ENCODE data around the gene FRMD1.
"Not testable (repeated sequence)": the region's sequence is repeated elsewhere in the genome, so short reads cannot be mapped to it uniquely, and the experiment has no call there.

Gene FRMD1

GRCh38 chr6:168081858-168082546 lies 3.0 kb upstream of the FRMD1 start:
- WGBS (ENCODE audit: extremely low coverage, insufficient coverage, low lambda C conversion rate): no CpG with 5 or more reads among the region's 26 CpGs

DNA sequence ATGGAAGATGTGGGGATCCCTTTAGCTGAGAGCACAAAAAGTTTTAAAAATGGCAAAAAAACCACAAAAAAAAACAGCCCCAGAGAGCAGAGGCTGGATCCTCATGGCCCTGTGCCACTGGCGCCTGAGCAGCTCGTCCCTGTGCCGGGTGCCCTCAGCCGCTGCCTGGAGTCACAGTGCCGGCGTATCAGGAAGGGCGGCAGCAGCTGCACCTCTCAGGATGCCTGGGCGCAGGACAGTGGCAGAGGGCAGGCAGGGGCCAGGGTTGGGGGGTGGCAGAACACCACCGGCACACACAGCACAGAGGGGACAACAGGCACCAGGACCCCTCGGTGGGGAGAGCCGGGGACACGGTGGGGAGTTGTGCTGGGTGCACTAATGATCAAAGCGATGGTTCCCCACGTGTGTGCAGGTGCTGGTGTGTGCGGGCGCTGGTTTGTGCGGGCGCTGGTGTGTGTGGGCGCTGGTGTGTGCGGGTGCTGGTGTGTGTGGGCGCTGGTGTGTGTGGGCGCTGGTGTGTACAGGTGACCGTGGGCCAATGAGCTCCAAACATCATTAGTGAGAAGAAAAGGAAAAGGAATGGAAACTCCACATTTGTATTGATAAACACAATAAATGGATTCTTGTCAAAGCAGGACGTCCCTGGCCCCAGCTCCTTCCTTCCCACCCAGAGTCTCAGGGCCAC lies 1.5 kb upstream of the FRMD1 start:
- Histone ChIP-seq H4K5ac (ENCODE audit: low read length) (no peak overlapping the region), H2BK15ac (replicated peaks; ENCODE audit: low read depth) (no peak overlapping the region), H2AK5ac (ENCODE audit: low read length) (no peak overlapping the region), H3K79me2 (ENCODE audit: control insufficient read depth, insufficient read depth, low read length) (no peaks in the 10 kb centered on the region), H3K27me3 (ENCODE audit: insufficient read depth, low read length, poor library complexity) (no peaks in the 10 kb centered on the region), H3K79me1 (ENCODE audit: low read length) (no peaks in the 10 kb centered on the region), H2BK5ac (ENCODE audit: low read length) (no peak overlapping the region), H3K4me2 (ENCODE audit: low read length) (no peak overlapping the region), H4K8ac (ENCODE audit: low read depth, low read length) (no peak overlapping the region), H3K4ac (ENCODE audit: low read depth, low read length) (no peak overlapping the region), H3K27ac (ENCODE audit: low read depth, low read length) (no peak overlapping the region), H3K56ac (ENCODE audit: low read length) (no peak overlapping the region), H3K9ac (ENCODE audit: low read length) (no peak overlapping the region), H3K4me3 (ENCODE audit: low read length) (no peak overlapping the region), H2BK120ac (ENCODE audit: low read depth, low read length) (no peak overlapping the region), H3K18ac (ENCODE audit: low read length) (no peak overlapping the region), H3K36me3 (ENCODE audit: control insufficient read depth, insufficient read depth, low read length) (no peaks in the 10 kb centered on the region), H3K23ac (ENCODE audit: low read length) (no peak overlapping the region), H3K4me1 (ENCODE audit: control insufficient read depth, low read depth, low read length) (no peaks in the 10 kb centered on the region)
- no peak for DNase-seq
- WGBS (ENCODE audit: extremely low coverage, insufficient coverage, low lambda C conversion rate): no CpG with 5 or more reads among the region's 24 CpGs

More at GRCh38 chr6:168081858-168082546, 3.0 kb upstream of the FRMD1 start:
- no peak overlapping the region for H2BK15ac ChIP-seq (replicated peaks; ENCODE audit: low read depth)
- H2AK5ac ChIP-seq (ENCODE audit: low read length): no peak overlapping the region
- no peak overlapping the region for H3K27ac ChIP-seq (ENCODE audit: low read depth, low read length)
- no peak overlapping the region for H3K4ac ChIP-seq (ENCODE audit: low read depth, low read length)
- H3K27me3 ChIP-seq (ENCODE audit: insufficient read depth, low read length, poor library complexity): no peaks in the 10 kb centered on the region
- H4K8ac ChIP-seq (ENCODE audit: low read depth, low read length): no peak overlapping the region
- no peaks in the 10 kb centered on the region for H3K36me3 ChIP-seq (ENCODE audit: control insufficient read depth, insufficient read depth, low read length)
- DNase-seq: no peak
- no peak overlapping the region for H3K4me3 ChIP-seq (ENCODE audit: low read length)
- no peak overlapping the region for H3K23ac ChIP-seq (ENCODE audit: low read length)
- no peaks in the 10 kb centered on the region for H3K79me2 ChIP-seq (ENCODE audit: control insufficient read depth, insufficient read depth, low read length)
- no peak overlapping the region for H3K18ac ChIP-seq (ENCODE audit: low read length)
- no peak overlapping the region for H3K9ac ChIP-seq (ENCODE audit: low read length)
- no peak overlapping the region for H3K4me2 ChIP-seq (ENCODE audit: low read length)
- no peak overlapping the region for H2BK5ac ChIP-seq (ENCODE audit: low read length)
- no peaks in the 10 kb centered on the region for H3K79me1 ChIP-seq (ENCODE audit: low read length)
- no peak overlapping the region for H4K5ac ChIP-seq (ENCODE audit: low read length)
- no peaks in the 10 kb centered on the region for H3K4me1 ChIP-seq (ENCODE audit: control insufficient read depth, low read depth, low read length)
- no peak overlapping the region for H3K56ac ChIP-seq (ENCODE audit: low read length)
- H2BK120ac ChIP-seq (ENCODE audit: low read depth, low read length): no peak overlapping the region

DNA sequence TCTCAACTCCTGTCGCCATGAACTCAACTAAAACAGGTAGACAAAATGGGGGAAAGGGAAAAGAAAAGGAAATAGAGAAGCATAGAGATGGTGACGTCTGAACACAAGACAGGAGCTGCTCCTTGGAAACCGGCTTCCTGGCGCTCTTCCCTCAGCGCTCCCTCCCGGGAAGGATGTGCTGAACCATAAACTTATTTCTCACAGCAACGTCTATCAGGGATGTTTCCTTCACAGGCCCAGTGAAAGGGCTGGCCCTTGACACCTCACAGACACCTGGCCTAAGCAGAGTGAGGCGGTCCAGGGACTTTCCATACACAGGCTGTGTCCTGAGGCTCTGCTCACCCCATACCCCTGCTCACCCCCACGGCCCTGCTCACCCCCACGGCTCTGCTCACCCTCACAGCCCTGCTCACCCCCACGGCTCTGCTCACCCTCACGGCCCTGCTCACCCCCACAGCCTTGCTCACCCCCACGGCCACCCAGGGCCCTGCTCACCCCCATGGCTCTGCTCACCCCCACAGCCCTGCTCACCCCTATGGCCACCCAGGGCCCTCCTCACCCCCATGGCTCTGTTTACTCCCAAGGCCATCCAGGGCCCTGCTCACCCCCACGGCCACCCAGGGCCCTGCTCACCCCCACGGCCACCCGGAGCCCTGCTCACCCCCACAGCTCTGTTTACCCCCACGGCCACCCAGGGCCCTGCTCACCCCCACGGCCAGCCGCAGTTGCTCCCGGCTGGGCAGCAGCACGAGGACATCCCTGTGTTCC lies 653 bp downstream of the FRMD1 start:
- DNase-seq: no peak
- Histone ChIP-seq H3K4me2 (ENCODE audit: low read length) (no peak overlapping the region), H2BK120ac (ENCODE audit: low read depth, low read length) (no peak overlapping the region), H2BK5ac (ENCODE audit: low read length) (no peak overlapping the region), H3K4ac (ENCODE audit: low read depth, low read length) (no peak overlapping the region), H3K79me1 (ENCODE audit: low read length) (no peaks in the 10 kb centered on the region), H3K27ac (ENCODE audit: low read depth, low read length) (no peak overlapping the region), H3K4me1 (ENCODE audit: control insufficient read depth, low read depth, low read length) (no peaks in the 10 kb centered on the region), H3K79me2 (ENCODE audit: control insufficient read depth, insufficient read depth, low read length) (no peaks in the 10 kb centered on the region), H3K36me3 (ENCODE audit: control insufficient read depth, insufficient read depth, low read length) (no peaks in the 10 kb centered on the region), H2BK15ac (replicated peaks; ENCODE audit: low read depth) (no peak overlapping the region), H4K8ac (ENCODE audit: low read depth, low read length) (no peak overlapping the region), H3K9ac (ENCODE audit: low read length) (no peak overlapping the region), H3K4me3 (ENCODE audit: low read length) (no peak overlapping the region), H4K5ac (ENCODE audit: low read length) (no peak overlapping the region), H3K23ac (ENCODE audit: low read length) (no peak overlapping the region), H3K27me3 (ENCODE audit: insufficient read depth, low read length, poor library complexity) (no peaks in the 10 kb centered on the region), H3K18ac (ENCODE audit: low read length) (no peak overlapping the region), H3K56ac (ENCODE audit: low read length) (no peak overlapping the region), H2AK5ac (ENCODE audit: low read length) (no peak overlapping the region)
- WGBS (ENCODE audit: extremely low coverage, insufficient coverage, low lambda C conversion rate): no CpG with 5 or more reads among the region's 21 CpGs

DNA sequence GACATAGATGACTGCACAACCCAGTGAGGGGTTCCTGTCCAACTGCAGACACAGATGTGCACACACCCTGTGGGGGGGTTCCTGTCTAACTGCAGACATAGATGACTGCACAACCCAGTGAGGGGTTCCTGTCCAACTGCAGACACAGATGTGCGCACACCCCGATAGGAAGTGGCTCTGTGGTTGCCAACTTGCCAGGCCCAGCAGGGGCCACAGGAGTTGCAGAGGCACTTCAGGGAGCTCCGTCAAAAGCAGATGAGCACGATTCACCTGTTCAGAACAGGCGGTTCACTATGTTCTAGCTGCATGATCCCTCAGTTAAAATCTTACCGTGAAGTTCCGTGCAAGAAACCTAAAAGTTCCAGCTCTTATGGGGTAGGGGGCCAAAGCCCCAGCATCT lies 1.6 kb downstream of the FRMD1 start:
- no CpG with 5 or more reads among the region's 7 CpGs for WGBS (ENCODE audit: extremely low coverage, insufficient coverage, low lambda C conversion rate)
- not testable (repeated sequence) for H3K36me3 ChIP-seq (ENCODE audit: control insufficient read depth, insufficient read depth, low read length); H3K56ac ChIP-seq (ENCODE audit: low read length); H3K79me2 ChIP-seq (ENCODE audit: control insufficient read depth, insufficient read depth, low read length); H3K4me1 ChIP-seq (ENCODE audit: control insufficient read depth, low read depth, low read length); H3K27ac ChIP-seq (ENCODE audit: low read depth, low read length); H3K4me3 ChIP-seq (ENCODE audit: low read length); H2BK5ac ChIP-seq (ENCODE audit: low read length); H3K18ac ChIP-seq (ENCODE audit: low read length); H2BK120ac ChIP-seq (ENCODE audit: low read depth, low read length); H3K79me1 ChIP-seq (ENCODE audit: low read length); H4K8ac ChIP-seq (ENCODE audit: low read depth, low read length); H4K5ac ChIP-seq (ENCODE audit: low read length); H3K4ac ChIP-seq (ENCODE audit: low read depth, low read length); H2BK15ac ChIP-seq (replicated peaks; ENCODE audit: low read depth); DNase-seq; H3K4me2 ChIP-seq (ENCODE audit: low read length); H2AK5ac ChIP-seq (ENCODE audit: low read length); H3K9ac ChIP-seq (ENCODE audit: low read length); H3K27me3 ChIP-seq (ENCODE audit: insufficient read depth, low read length, poor library complexity); H3K23ac ChIP-seq (ENCODE audit: low read length)

DNA sequence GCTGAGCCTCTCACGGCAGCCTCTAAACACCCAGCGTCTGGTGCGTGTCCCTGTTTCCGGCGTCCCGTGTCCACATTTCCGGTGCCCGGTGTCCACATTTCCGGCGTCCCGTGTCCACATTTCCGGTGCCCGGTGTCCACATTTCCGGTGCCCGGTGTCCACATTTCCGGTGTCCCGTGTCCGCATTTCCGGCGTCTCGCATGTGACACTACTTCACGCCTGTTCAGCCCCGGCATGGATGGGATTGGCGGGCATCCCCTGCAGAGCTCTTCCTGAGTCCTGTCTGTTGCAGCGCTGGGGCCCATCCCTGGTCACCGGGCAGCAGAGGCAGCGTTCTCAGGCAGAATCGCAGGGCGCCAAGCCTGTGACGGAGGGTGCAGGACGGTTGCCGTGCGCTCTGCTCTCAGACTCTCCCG lies 3.2 kb downstream of the FRMD1 start:
- Histone ChIP-seq H3K36me3 (ENCODE audit: control insufficient read depth, insufficient read depth, low read length) (no peaks in the 10 kb centered on the region), H3K4me2 (ENCODE audit: low read length) (no peak overlapping the region), H3K9ac (ENCODE audit: low read length) (no peak overlapping the region), H3K4me1 (ENCODE audit: control insufficient read depth, low read depth, low read length) (no peaks in the 10 kb centered on the region), H2BK5ac (ENCODE audit: low read length) (no peak overlapping the region), H2BK120ac (ENCODE audit: low read depth, low read length) (no peak overlapping the region), H3K4me3 (ENCODE audit: low read length) (no peak overlapping the region), H3K79me2 (ENCODE audit: control insufficient read depth, insufficient read depth, low read length) (no peaks in the 10 kb centered on the region), H3K56ac (ENCODE audit: low read length) (no peak overlapping the region), H4K5ac (ENCODE audit: low read length) (no peak overlapping the region), H4K8ac (ENCODE audit: low read depth, low read length) (no peak overlapping the region), H2BK15ac (replicated peaks; ENCODE audit: low read depth) (no peak overlapping the region), H3K27ac (ENCODE audit: low read depth, low read length) (no peak overlapping the region), H2AK5ac (ENCODE audit: low read length) (no peak overlapping the region), H3K23ac (ENCODE audit: low read length) (no peak overlapping the region), H3K27me3 (ENCODE audit: insufficient read depth, low read length, poor library complexity) (no peaks in the 10 kb centered on the region), H3K18ac (ENCODE audit: low read length) (no peak overlapping the region), H3K4ac (ENCODE audit: low read depth, low read length) (no peak overlapping the region), H3K79me1 (ENCODE audit: low read length) (no peaks in the 10 kb centered on the region)
- DNase-seq: no peak
- no CpG with 5 or more reads among the region's 34 CpGs for WGBS (ENCODE audit: extremely low coverage, insufficient coverage, low lambda C conversion rate)
